ENCODE results near the gene PEX14.

PEX14 gene

GRCh38 chr1:10537082-10537766 lies 62.5 kb downstream of the PEX14 start:
- no peak for FAIRE-seq
- DNase-seq (ENCODE audit: insufficient read length, low spot score), result peak; percentile 40

GRCh38 chr1:10538646-10539355 lies 64.1 kb downstream of the PEX14 start:
- no peak for FAIRE-seq
- DNase-seq (ENCODE audit: insufficient read length, low spot score), result no peak

More at GRCh38 chr1:10537082-10537766, 62.5 kb downstream of the PEX14 start:
- no peak for TF ChIP-seq CTCF (IDR thresholded peaks at IDR 0.05; ENCODE audit: insufficient read depth, missing control alignments)

GRCh38 chr1:10539411-10540043 lies 64.8 kb downstream of the PEX14 start:
- no peak for TF ChIP-seq CTCF (IDR thresholded peaks at IDR 0.05; ENCODE audit: insufficient read depth, missing control alignments)
- FAIRE-seq (no peak), DNase-seq (ENCODE audit: insufficient read length, low spot score) (no peak)

More at GRCh38 chr1:10538646-10539355, 64.1 kb downstream of the PEX14 start:
- no peak for TF ChIP-seq CTCF (IDR thresholded peaks at IDR 0.05; ENCODE audit: insufficient read depth, missing control alignments)

GRCh38 chr1:10540277-10541005 lies 65.7 kb downstream of the PEX14 start:
- FAIRE-seq, result no peak
- TF ChIP-seq CTCF (IDR thresholded peaks at IDR 0.05; ENCODE audit: insufficient read depth, missing control alignments), result no peak
- no peak for DNase-seq (ENCODE audit: insufficient read length, low spot score)

- TF ChIP-seq CTCF (IDR thresholded peaks at IDR 0.05; ENCODE audit: insufficient read depth, missing control alignments), result no peak
- DNase-seq (ENCODE audit: insufficient read length, low spot score) (no peak), FAIRE-seq (no peak)
These were observed 66.5 kb downstream of the PEX14 start for GRCh38 chr1:10541286-10541685.

GRCh38 chr1:10544239-10544638 lies 69.5 kb downstream of the PEX14 start:
- no peak for TF ChIP-seq CTCF (IDR thresholded peaks at IDR 0.05; ENCODE audit: insufficient read depth, missing control alignments)
- no peak for FAIRE-seq
- no peak for DNase-seq (ENCODE audit: insufficient read length, low spot score)

All from D721Med (cell line).